Tibial artery (tissue), 4 donors: ENCODE measurements around the gene NKX1-2.

Experiments
- DNase-seq, 2 donors: peaks; one replicate each; pipeline ENCODE4 v3.0.0-alpha.2; 2019
- H3K27ac ChIP-seq, 2 donors: fragments of 200-600 bp; sonication (generic) in 1 of 2; 1 replicate in 1 of 2; 2 replicates in 1 of 2; pipeline ENCODE4 v1.5.1; 2018 to 2019; ENCODE audit warnings: mild to moderate bottlenecking in 1 of 2
- H3K27me3 ChIP-seq, 2 donors: fragments of 200-600 bp; sonication (generic) in 1 of 2; one replicate each; pipeline versions ENCODE4 v1.5.1 to v1.6.0; 2016 to 2019
- H3K36me3 ChIP-seq, 3 donors: fragments of 200-600 bp; sonication (generic) in 2 of 3; one replicate each; pipeline ENCODE4 v1.5.1; 2016 to 2019; ENCODE audit warnings: mild to moderate bottlenecking in 2 of 3
- H3K4me1 ChIP-seq, 4 donors: fragments of 200-600 bp; sonication (generic) in 2 of 4; 1 replicate in 3 of 4; 2 replicates in 1 of 4; pipeline ENCODE4 v1.5.1; 2016 to 2019
- H3K4me3 ChIP-seq, 2 donors: fragments of 200-600 bp; sonication (generic) in 1 of 2; 1 replicate in 1 of 2; 2 replicates in 1 of 2; pipeline ENCODE4 v1.5.1; 2018 to 2019; ENCODE audit warnings: mild to moderate bottlenecking in 2 of 2
- H3K9me3 ChIP-seq, 3 donors: fragments of 200-600 bp; sonication (generic) in 1 of 3; one replicate each; pipeline ENCODE4 v1.5.1; 2016 to 2019
- intact Hi-C: fragments of 100-400 bp; cut with DNase I; formaldehyde crosslinking; loops from one replicate; pipeline ENCODE4 v1.15.0; 2023; ENCODE audit warnings: low total_unique reads
- TF ChIP-seq, protein P1 (sequence below), 2 experiments: fragments of 200-600 bp in 1 of 2; fragments of 450-650 bp in 1 of 2; IDR thresholded peaks; one replicate each; pipeline ENCODE4 v1.5.1; 2017 to 2019; ENCODE audit warnings: antibody characterized with exemption in 2 of 2, mild to moderate bottlenecking in 1 of 2, moderate library complexity in 1 of 2

Gene NKX1-2

DNA sequence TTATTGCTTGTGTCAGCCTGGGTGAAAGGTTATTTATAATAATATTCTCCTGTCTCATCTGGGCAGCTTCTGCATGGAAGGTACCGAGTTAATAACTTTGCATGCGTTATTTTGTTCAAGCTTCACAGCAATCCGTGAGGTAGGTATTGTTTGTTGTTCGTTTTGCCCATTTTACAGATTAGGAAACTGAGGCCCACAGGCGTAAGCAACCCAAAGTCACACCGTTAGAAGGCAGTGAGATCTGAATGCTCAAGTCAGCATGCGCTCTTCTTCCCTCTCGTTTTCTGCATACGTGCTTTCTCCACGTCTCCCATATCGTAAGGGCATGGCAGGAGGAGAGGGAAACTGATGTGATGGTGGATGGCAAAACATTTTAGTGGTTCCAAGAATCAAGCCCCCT, 45.9 kb upstream of the NKX1-2 start:
- no peak overlapping the region for H3K27ac ChIP-seq
- TF ChIP-seq, protein P1, sequence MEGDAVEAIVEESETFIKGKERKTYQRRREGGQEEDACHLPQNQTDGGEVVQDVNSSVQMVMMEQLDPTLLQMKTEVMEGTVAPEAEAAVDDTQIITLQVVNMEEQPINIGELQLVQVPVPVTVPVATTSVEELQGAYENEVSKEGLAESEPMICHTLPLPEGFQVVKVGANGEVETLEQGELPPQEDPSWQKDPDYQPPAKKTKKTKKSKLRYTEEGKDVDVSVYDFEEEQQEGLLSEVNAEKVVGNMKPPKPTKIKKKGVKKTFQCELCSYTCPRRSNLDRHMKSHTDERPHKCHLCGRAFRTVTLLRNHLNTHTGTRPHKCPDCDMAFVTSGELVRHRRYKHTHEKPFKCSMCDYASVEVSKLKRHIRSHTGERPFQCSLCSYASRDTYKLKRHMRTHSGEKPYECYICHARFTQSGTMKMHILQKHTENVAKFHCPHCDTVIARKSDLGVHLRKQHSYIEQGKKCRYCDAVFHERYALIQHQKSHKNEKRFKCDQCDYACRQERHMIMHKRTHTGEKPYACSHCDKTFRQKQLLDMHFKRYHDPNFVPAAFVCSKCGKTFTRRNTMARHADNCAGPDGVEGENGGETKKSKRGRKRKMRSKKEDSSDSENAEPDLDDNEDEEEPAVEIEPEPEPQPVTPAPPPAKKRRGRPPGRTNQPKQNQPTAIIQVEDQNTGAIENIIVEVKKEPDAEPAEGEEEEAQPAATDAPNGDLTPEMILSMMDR (IDR thresholded peaks at IDR 0.05): no peak
- H3K27me3 ChIP-seq: no peaks in the 10 kb centered on the region
- no peak for DNase-seq
- peaks cover 3 to 8% (median 5%) of the 10 kb centered on the region in 3 donors for H3K36me3 ChIP-seq
- intact Hi-C loops: no loop called here
- H3K4me1 ChIP-seq: no peaks in the 10 kb centered on the region
- no peak overlapping the region for H3K4me3 ChIP-seq
- peaks cover 0 to 3% (median 0%) of the 10 kb centered on the region in 3 donors for H3K9me3 ChIP-seq

DNA sequence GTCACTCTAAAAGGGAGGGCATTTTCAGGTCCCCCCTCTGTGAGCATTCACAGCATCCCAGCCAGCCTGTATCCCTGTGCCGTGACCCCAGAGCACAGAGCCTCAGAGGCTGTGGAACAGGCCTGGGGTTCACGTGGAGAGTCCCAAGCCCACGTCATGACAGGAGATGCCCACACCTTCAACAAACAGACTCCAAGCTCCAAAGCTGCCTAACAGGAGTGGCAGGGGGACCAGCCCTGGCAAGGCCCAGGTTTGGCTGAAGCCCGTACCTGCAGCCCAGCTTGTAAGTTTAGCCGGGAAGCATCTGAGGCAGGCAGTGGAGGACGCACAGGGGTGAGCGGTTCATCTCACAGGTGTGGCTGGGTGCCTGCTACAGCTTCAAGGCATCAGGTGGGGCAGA, 45.3 kb upstream of the NKX1-2 start:
- no peak overlapping the region for H3K4me3 ChIP-seq
- TF ChIP-seq, protein P1 (IDR thresholded peaks at IDR 0.05): no peak
- intact Hi-C loops: no loop called here
- H3K27me3 ChIP-seq: no peaks in the 10 kb centered on the region
- H3K9me3 ChIP-seq: no peaks in the 10 kb centered on the region
- no peak overlapping the region for H3K27ac ChIP-seq
- H3K36me3 ChIP-seq: peaks cover 0 to 14% (median 2%) of the 10 kb centered on the region in 3 donors
- no peak for DNase-seq
- no peaks in the 10 kb centered on the region for H3K4me1 ChIP-seq

DNA sequence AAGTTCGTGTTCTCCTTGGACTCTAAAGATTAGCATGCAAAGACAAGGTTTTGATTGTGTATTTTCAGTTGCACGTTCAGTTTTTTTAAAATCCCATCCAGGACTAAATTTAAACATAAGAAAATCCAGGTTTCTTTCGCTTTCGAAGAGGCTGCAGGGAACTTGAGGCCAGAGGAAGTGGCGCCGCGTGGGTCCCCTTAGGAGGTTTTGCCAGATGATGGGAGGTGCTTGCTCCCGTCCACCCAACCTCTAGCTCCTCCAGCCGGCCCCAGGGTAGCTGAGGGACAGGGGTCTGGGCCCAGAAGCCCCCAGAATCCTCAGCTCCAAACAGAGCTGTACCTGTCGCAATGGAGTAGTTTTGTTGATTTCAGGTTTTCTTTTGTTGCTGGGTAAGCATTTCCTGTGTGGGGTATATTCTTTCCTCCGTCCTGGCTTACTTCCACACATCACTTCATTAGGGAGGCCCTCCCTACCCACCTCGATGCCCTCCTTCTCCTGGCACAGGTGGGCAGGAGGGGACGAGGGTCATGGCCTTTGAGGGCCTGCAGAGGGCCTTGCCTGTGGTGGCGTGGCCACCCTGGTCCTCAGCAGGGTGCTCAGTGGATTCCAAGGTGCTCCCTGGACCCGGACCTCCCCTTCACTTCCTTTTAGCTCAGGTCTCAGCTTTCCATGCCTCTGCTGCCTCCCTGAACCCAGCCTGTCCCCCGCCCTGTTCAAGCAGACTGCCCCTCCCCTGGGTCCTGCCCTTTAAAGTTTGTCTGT, 44.4 kb upstream of the NKX1-2 start:
- H3K36me3 ChIP-seq: peaks cover 0 to 14% (median 3%) of the 10 kb centered on the region in 3 donors
- TF ChIP-seq, protein P1 (IDR thresholded peaks at IDR 0.05): no peak

DNA sequence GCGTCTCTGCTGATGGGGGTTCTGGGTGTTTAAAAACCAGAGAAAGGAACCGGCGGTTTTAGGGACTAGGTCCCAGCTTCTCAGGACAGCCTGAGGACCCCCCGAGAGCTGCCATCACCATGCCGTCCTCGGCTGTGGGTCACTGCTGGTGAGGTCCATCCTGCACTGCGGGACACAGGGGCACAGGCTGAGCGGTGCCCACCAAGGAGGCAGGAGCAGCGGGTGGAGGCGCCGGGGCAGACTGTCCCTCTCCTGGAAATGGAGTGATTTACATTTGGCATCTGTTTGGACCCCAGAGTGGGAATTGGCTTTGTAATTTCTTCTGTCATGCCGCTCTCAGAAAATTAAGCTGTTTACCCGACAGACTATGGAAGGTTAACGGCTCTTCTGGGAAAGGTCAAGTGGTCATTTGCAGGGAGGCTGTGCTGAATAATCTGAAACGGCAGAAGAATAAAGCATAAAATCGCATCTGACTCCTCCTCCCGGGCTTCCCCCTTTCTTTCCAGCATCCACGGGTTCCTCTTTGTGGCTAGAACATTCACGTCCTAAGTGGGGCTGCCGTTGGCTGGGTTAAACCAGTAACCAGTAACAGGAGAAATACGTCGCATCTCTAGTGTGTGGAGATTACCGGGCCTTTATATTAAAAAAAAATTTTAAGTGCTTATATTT, 43.5 kb upstream of the NKX1-2 start:
- DNase-seq: no peak

More for the DNA sequence above, 44.4 kb upstream of the NKX1-2 start:
- H3K9me3 ChIP-seq: no peaks in the 10 kb centered on the region
- no peak overlapping the region for H3K27ac ChIP-seq
- intact Hi-C loops: no loop called here
- H3K4me1 ChIP-seq: no peaks in the 10 kb centered on the region
- DNase-seq: no peak
- no peak overlapping the region for H3K4me3 ChIP-seq
- no peaks in the 10 kb centered on the region for H3K27me3 ChIP-seq

DNA sequence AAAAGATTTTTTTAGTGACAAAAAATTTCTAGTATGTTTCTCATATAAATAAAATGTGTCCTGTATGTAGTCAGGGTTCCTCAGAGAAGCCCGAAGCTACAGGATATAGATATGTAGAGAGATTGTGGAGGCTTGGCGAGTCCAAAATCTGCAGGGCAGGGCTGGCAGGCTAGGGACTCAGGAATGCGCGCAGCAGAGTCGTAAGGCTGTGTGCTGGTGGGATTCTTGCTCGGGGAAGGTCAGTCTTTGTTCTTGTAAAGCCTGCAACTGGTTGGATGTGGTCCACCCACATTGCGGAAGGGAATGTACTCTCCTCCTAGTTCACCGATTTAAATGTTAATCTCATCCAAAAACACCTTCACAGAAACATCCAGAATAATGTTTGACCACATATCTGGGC, 42.4 kb upstream of the NKX1-2 start:
- no peaks in the 10 kb centered on the region for H3K9me3 ChIP-seq
- TF ChIP-seq, protein P1 (IDR thresholded peaks at IDR 0.05): no peak
- intact Hi-C loops: no loop called here
- H3K36me3 ChIP-seq: peaks cover 0 to 21% (median 3%) of the 10 kb centered on the region in 3 donors
- no peak overlapping the region for H3K27ac ChIP-seq
- no peaks in the 10 kb centered on the region for H3K4me1 ChIP-seq
- no peak overlapping the region for H3K4me3 ChIP-seq
- DNase-seq: no peak
- no peaks in the 10 kb centered on the region for H3K27me3 ChIP-seq

More for the DNA sequence above, 43.5 kb upstream of the NKX1-2 start:
- Histone ChIP-seq H3K27ac (no peak overlapping the region), H3K9me3 (no peaks in the 10 kb centered on the region), H3K27me3 (no peaks in the 10 kb centered on the region), H3K4me3 (no peak overlapping the region), H3K4me1 (no peaks in the 10 kb centered on the region), H3K36me3 (peaks cover 0 to 19% (median 3%) of the 10 kb centered on the region in 3 donors)
- intact Hi-C loops: no loop called here
- TF ChIP-seq, protein P1 (IDR thresholded peaks at IDR 0.05): no peak
